ENCODE data around the gene FNIP1.

DNA sequence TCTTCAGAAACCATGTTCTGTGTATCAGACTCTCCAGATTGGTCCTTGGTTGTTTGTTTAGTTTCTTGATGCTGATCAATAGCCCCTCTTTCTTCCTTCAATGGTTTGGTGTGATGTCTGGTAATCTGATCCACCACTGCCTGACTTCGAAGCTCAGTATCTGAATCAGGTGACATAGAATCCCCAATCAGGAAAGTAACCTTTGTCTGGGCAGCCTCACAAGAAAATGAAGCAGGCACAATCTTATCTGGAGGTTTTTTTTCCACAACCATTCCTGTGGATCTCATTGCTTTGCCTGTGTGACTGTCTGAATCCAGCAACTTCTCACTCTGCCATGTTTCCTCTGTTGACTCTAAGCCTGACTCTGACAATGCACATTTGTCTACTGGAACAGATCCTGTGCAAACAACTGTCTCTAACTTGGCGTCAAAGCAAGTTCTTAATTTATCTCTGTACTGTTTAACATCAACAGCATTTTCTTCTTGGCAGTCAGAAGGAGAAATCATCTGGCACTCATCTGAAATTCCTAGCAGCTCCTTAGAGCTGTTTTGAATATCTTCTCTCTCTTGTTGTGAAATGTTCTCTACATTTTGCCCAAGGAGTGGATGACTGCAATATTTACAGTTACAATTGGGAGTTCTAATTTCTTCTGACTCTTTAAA lies 124.7 kb downstream of the FNIP1 start:
- TF ChIP-seq EZH2 (IDR thresholded peaks at IDR 0.05; ENCODE audit: borderline replicate concordance, insufficient read depth, low read length, poor library complexity, severe bottlenecking) (no peak), EP300 (conservative IDR thresholded peaks at IDR 0.05; ENCODE audit: poor library complexity, severe bottlenecking) (no peak)
- TF ChIP-seq, protein P1, sequence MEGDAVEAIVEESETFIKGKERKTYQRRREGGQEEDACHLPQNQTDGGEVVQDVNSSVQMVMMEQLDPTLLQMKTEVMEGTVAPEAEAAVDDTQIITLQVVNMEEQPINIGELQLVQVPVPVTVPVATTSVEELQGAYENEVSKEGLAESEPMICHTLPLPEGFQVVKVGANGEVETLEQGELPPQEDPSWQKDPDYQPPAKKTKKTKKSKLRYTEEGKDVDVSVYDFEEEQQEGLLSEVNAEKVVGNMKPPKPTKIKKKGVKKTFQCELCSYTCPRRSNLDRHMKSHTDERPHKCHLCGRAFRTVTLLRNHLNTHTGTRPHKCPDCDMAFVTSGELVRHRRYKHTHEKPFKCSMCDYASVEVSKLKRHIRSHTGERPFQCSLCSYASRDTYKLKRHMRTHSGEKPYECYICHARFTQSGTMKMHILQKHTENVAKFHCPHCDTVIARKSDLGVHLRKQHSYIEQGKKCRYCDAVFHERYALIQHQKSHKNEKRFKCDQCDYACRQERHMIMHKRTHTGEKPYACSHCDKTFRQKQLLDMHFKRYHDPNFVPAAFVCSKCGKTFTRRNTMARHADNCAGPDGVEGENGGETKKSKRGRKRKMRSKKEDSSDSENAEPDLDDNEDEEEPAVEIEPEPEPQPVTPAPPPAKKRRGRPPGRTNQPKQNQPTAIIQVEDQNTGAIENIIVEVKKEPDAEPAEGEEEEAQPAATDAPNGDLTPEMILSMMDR (IDR thresholded peaks at IDR 0.05; ENCODE audit: poor library complexity, severe bottlenecking): no peak

Data from neural cell (in vitro differentiated cells).